Measurements from ENCODE around the gene KCNJ9. TPM values are rescaled to one million over a fixed set of nuclear protein-coding genes. Genes with fewer than 3 reads are reported as not detected.

Gene KCNJ9
- total RNA-seq, 1 donor from 2014 or later = not detected

Other genes with a start within 250 kb of the KCNJ9 start
- not detected in 2 replicates for gene VSIG8, start 218.9 kb upstream of the KCNJ9 start, total RNA-seq
- not detected in 2 replicates for gene CFAP45, start 181.4 kb upstream of the KCNJ9 start, total RNA-seq
- 65.1 and 75.5 TPM in 2 replicates for gene TAGLN2, start 156.0 kb upstream of the KCNJ9 start, total RNA-seq
- 0.16 TPM in 1 of 2 replicates, not detected in the other for gene IGSF9, start 135.9 kb upstream of the KCNJ9 start, total RNA-seq
- not detected in 2 replicates for gene SLAMF9, start 127.3 kb upstream of the KCNJ9 start, total RNA-seq
- gene PIGM, start 49.5 kb upstream of the KCNJ9 start, total RNA-seq = 3.3 and 3.7 TPM in 2 replicates
- gene KCNJ10, start 11.4 kb upstream of the KCNJ9 start, total RNA-seq = not detected in 2 replicates
- 27.9 and 33.5 TPM in 2 replicates for gene IGSF8, start 17.1 kb downstream of the KCNJ9 start, total RNA-seq
- 28.2 and 60.4 TPM in 2 replicates for gene ATP1A2, start 34.2 kb downstream of the KCNJ9 start, total RNA-seq
- 0.10 and 0.19 TPM in 2 replicates for gene ATP1A4, start 70.1 kb downstream of the KCNJ9 start, total RNA-seq
- 9.4 and 12.2 TPM in 2 replicates for gene CASQ1, start 109.0 kb downstream of the KCNJ9 start, total RNA-seq
- 221 and 228 TPM in 2 replicates for gene PEA15, start 123.8 kb downstream of the KCNJ9 start, total RNA-seq
- 96.9 and 101 TPM in 2 replicates for gene DCAF8, start 181.0 kb downstream of the KCNJ9 start, total RNA-seq
- 67.5 and 85.1 TPM in 2 replicates for gene PEX19, start 203.6 kb downstream of the KCNJ9 start, total RNA-seq